ENCODE results near the gene IQSEC3. TPM values are rescaled to one million over a fixed set of nuclear protein-coding genes. Genes with fewer than 3 reads are reported as not detected.

The IQSEC3 gene
- total and polyA plus RNA-seq, 10 of the 15 experiments (the other 5 are each of a cell fraction or from before 2014, with no cell fraction given), result not detected

DNA sequence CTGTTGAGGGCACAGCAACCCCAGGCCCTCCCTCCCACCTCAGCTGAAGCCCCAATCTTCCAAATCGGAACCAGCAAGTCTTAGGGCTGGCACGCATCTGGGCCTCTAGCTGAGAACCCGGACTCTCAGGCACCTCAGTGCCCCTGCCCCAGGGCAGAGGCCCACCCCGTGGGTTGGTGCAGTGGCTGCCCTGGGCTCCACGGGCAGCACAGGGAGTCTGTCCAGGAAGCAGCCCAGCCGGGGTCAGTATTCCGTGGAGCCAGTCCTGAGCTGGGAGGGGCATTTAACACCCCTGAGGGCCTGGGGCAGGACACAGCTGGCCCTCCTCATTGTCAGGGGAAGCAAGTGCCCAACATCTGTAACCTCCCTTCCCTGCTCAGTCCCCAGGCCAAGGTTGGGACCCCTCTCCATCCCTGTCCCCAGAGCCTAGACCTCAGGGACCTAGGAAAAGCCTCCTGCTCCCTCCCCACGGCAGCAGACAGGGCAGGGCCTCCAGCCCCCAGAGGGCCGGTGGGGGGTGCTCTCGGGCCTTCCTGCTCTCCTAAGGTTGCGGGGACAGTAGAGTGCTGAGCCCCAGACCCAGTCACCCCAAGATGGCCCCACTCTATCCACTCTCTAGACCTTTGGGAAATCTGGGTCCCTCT is 110.9 kb downstream of the IQSEC3 start:
- CTCF ChIA-PET, result no interaction called here
- intact Hi-C loops (cut with micrococcal nuclease; ENCODE audit: unreplicated experiment) (no loop called here), in situ Hi-C loops (cut with MboI) (no loop called here)
- DNase-seq (ENCODE audit: low read depth, low spot score) (no peak), FAIRE-seq (no peak), ATAC-seq (no peak)
- H3K4me2 ChIP-seq (ENCODE audit: control insufficient read depth, insufficient read depth), result no peak overlapping the region
- no peaks in the 10 kb centered on the region for H3K36me3 ChIP-seq (ENCODE audit: control insufficient read depth in 2 of 2, insufficient read depth in 2 of 2, low read length in 1 of 2)
- H3K27me3 ChIP-seq (replicated peaks in 1 of 2; ENCODE audit: control insufficient read depth in 2 of 2, insufficient read depth in 2 of 2, low read length in 1 of 2), result no peaks in the 10 kb centered on the region; a peak in 2 of 4 replicates
- POLR2A ChIA-PET, result no interaction called here
- no TSS peak for BruUV-seq (replicated peaks)
- H4K20me1 ChIP-seq (ENCODE audit: control insufficient read depth, insufficient read depth), result no peaks in the 10 kb centered on the region
- 45% methylated on average over 11 of the region's 11 CpGs for WGBS (ENCODE audit: insufficient coverage, insufficient replicate concordance, low lambda C conversion rate, missing lambda C conversion rate)
- TF ChIP-seq, protein P1, sequence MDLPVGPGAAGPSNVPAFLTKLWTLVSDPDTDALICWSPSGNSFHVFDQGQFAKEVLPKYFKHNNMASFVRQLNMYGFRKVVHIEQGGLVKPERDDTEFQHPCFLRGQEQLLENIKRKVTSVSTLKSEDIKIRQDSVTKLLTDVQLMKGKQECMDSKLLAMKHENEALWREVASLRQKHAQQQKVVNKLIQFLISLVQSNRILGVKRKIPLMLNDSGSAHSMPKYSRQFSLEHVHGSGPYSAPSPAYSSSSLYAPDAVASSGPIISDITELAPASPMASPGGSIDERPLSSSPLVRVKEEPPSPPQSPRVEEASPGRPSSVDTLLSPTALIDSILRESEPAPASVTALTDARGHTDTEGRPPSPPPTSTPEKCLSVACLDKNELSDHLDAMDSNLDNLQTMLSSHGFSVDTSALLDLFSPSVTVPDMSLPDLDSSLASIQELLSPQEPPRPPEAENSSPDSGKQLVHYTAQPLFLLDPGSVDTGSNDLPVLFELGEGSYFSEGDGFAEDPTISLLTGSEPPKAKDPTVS (IDR thresholded peaks at IDR 0.05; ENCODE audit: low read depth, low read length), result no peak
- no peak for TF ChIP-seq MXI1 (IDR thresholded peaks at IDR 0.05; ENCODE audit: low read depth, low read length)
- TF ChIP-seq MYB (IDR thresholded peaks at IDR 0.05; ENCODE audit: borderline replicate concordance, low read depth, low read length), result no peak
- TF ChIP-seq, protein P2, sequence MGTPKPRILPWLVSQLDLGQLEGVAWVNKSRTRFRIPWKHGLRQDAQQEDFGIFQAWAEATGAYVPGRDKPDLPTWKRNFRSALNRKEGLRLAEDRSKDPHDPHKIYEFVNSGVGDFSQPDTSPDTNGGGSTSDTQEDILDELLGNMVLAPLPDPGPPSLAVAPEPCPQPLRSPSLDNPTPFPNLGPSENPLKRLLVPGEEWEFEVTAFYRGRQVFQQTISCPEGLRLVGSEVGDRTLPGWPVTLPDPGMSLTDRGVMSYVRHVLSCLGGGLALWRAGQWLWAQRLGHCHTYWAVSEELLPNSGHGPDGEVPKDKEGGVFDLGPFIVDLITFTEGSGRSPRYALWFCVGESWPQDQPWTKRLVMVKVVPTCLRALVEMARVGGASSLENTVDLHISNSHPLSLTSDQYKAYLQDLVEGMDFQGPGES (IDR thresholded peaks at IDR 0.05), result no peak
- TF ChIP-seq BRCA1 (IDR thresholded peaks at IDR 0.05; ENCODE audit: low read depth, low read length), result no peak
- no peak for TF ChIP-seq NR2F1 (conservative IDR thresholded peaks at IDR 0.05)
- no peak for TF ChIP-seq RUNX3 (IDR thresholded peaks at IDR 0.05; ENCODE audit: low read length)
- TF ChIP-seq EED (IDR thresholded peaks at IDR 0.05; ENCODE audit: low read depth), result no peak
- TF ChIP-seq BMI1 (IDR thresholded peaks at IDR 0.05; ENCODE audit: borderline replicate concordance), result no peak
- no peak for TF ChIP-seq FOS (IDR thresholded peaks at IDR 0.05; ENCODE audit: borderline replicate concordance, extremely low read depth, insufficient read length)
- TF ChIP-seq TCF7 (IDR thresholded peaks at IDR 0.05; ENCODE audit: borderline replicate concordance), result no peak
- TF ChIP-seq, protein P3, sequence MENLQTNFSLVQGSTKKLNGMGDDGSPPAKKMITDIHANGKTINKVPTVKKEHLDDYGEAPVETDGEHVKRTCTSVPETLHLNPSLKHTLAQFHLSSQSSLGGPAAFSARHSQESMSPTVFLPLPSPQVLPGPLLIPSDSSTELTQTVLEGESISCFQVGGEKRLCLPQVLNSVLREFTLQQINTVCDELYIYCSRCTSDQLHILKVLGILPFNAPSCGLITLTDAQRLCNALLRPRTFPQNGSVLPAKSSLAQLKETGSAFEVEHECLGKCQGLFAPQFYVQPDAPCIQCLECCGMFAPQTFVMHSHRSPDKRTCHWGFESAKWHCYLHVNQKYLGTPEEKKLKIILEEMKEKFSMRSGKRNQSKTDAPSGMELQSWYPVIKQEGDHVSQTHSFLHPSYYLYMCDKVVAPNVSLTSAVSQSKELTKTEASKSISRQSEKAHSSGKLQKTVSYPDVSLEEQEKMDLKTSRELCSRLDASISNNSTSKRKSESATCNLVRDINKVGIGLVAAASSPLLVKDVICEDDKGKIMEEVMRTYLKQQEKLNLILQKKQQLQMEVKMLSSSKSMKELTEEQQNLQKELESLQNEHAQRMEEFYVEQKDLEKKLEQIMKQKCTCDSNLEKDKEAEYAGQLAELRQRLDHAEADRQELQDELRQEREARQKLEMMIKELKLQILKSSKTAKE (IDR thresholded peaks at IDR 0.05; ENCODE audit: low read depth, poor library complexity, severe bottlenecking), result no peak
- TF ChIP-seq POLR2AphosphoS2 (IDR thresholded peaks at IDR 0.05; ENCODE audit: low read depth, low read length), result no peak
- TF ChIP-seq KDM1A (IDR thresholded peaks at IDR 0.05; ENCODE audit: borderline replicate concordance), result no peak
- TF ChIP-seq SRF (IDR thresholded peaks at IDR 0.05; ENCODE audit: low read depth in 2 of 2, low read length in 2 of 2), result no peak
- no peak for TF ChIP-seq PML (IDR thresholded peaks at IDR 0.05; ENCODE audit: low read length)
- TF ChIP-seq IKZF1 (conservative IDR thresholded peaks at IDR 0.05), result no peak
- H3K9me3 ChIP-seq (replicated peaks; ENCODE audit: control insufficient read depth, insufficient read depth, low read length), result no peaks in the 10 kb centered on the region
- H2AFZ ChIP-seq (ENCODE audit: control insufficient read depth, low read depth, low read length), result no peak overlapping the region
- SMC1A ChIA-PET (ENCODE audit: uncharacterized antibody, unreplicated experiment), result no interaction called here
- no peak overlapping the region for H3K4me3 ChIP-seq
- H3K27ac ChIP-seq (ENCODE audit: control insufficient read depth, insufficient read depth), result no peak overlapping the region
- H3K79me2 ChIP-seq (ENCODE audit: control insufficient read depth, insufficient read depth, low read length), result no peaks in the 10 kb centered on the region
- H3K9ac ChIP-seq (ENCODE audit: control insufficient read depth, insufficient read depth, low read length), result no peak overlapping the region
- H3K4me1 ChIP-seq (ENCODE audit: control insufficient read depth, insufficient read depth, low read length), result peaks cover 5% of the 10 kb centered on the region
- RAD21 ChIA-PET (ENCODE audit: unreplicated experiment), result no interaction called here
